GM06990 (cell line): ENCODE results near the gene JARID2.

ENCODE experiments used
- DNase-seq: peaks from one replicate; pipeline ENCODE4 v3.0.0-alpha.2; 2011; ENCODE audit not compliant: insufficient read length; ENCODE audit errors: extremely low read depth
- H3K27me3 ChIP-seq: replicated peaks from 2 replicates; pipeline ENCODE4 v1.6.0; 2011; ENCODE audit warnings: low read length; ENCODE audit not compliant: control insufficient read depth, insufficient read depth
- H3K36me3 ChIP-seq: 2 replicates; pipeline ENCODE4 v1.5.1; 2011; ENCODE audit warnings: low read length; ENCODE audit not compliant: control insufficient read depth, insufficient read depth
- H3K4me3 ChIP-seq: replicated peaks from 2 replicates; pipeline ENCODE4 v1.5.1; 2011; ENCODE audit warnings: low read depth, mild to moderate bottlenecking, control low read depth, low read length
- TF ChIP-seq, protein P1 (sequence below): IDR thresholded peaks from 2 replicates; pipeline ENCODE4 v1.5.1; 2011; ENCODE audit warnings: low read length, control low read depth, mild to moderate bottlenecking, inconsistent platforms; ENCODE audit not compliant: insufficient read depth, poor library complexity, severe bottlenecking

Gene JARID2

GRCh38 chr6:15340775-15341174 is 94.9 kb downstream of the JARID2 start:
- H3K36me3 ChIP-seq, result no peaks in the 10 kb centered on the region
- H3K4me3 ChIP-seq, result no peak overlapping the region
- TF ChIP-seq, protein P1, sequence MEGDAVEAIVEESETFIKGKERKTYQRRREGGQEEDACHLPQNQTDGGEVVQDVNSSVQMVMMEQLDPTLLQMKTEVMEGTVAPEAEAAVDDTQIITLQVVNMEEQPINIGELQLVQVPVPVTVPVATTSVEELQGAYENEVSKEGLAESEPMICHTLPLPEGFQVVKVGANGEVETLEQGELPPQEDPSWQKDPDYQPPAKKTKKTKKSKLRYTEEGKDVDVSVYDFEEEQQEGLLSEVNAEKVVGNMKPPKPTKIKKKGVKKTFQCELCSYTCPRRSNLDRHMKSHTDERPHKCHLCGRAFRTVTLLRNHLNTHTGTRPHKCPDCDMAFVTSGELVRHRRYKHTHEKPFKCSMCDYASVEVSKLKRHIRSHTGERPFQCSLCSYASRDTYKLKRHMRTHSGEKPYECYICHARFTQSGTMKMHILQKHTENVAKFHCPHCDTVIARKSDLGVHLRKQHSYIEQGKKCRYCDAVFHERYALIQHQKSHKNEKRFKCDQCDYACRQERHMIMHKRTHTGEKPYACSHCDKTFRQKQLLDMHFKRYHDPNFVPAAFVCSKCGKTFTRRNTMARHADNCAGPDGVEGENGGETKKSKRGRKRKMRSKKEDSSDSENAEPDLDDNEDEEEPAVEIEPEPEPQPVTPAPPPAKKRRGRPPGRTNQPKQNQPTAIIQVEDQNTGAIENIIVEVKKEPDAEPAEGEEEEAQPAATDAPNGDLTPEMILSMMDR, result no peak
- no peaks in the 10 kb centered on the region for H3K27me3 ChIP-seq
- no peak for DNase-seq

DNA sequence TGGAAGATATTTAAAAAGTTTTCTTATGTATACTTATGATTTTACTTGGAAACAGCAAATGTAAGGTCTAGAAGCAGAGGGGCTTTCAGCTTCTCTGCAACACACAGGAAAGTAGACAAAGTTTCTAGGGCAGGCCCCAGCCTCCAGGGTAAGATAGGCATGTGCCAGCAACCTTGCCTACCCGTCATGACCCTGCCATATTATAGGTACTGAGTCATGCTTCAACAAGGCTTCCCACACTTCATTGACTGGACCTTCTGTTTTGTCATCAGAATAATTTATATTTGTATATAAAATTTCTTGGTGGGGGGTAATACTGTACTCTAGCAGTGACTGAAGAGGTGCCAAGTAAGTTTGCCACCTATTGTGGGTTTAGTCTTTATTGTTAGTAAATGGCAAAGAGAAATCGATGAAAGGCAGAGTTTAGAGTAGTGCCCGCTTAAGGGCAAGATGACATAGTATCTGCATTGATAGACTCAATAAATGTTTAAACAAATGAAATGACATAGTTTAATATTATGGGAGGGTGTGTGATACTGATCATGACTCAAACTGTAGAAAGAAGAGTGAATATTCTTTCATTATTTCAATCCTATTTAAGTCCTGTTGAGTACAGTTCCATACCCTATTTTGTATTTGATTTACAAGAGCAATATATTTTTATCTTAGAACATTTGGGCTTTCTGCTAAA is 95.6 kb downstream of the JARID2 start:
- Histone ChIP-seq H3K27me3 (no peaks in the 10 kb centered on the region), H3K4me3 (no peak overlapping the region; the same call in 1 of the 2 replicates), H3K36me3 (no peaks in the 10 kb centered on the region)
- DNase-seq, result no peak
- TF ChIP-seq, protein P1, result no peak

GRCh38 chr6:15342114-15342513 is 96.2 kb downstream of the JARID2 start:
- DNase-seq, result no peak

DNA sequence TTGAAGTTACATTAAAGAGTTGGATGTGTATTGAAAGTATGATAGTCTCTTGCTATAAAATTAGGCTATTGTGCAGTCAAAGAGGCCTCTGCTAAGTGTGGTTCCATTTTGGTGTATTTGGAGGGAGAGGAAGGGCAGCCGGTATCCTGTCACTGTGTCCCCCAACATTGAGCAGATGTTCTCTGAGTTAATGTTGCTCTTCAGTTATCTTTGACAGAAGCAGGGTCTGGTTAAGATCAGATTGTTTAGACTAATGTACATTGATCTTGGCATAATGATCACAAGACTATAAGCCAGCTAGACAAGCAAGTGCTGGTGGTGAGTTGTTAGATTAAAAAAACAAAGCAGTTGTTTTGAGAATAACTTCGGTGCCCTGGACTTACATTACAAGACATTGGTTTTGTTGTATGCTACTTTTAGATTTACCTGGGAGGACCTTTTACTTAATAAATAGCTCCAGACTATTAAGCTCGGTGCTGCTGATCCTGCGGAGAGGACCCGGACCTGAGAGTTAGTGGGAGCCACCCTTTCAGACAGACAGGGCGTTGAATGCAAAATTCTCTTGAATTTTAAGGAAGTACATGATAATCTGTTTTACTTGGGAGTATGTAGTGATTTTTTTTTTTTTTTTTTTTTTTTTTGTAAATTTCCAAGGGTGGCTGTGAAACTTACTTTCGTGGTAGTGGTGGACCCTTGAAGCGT is 97.8 kb downstream of the JARID2 start:
- TF ChIP-seq, protein P1, result no peak
- H3K36me3 ChIP-seq, result no peaks in the 10 kb centered on the region
- H3K27me3 ChIP-seq, result no peaks in the 10 kb centered on the region
- no peak for DNase-seq
- H3K4me3 ChIP-seq, result no peak overlapping the region

More at GRCh38 chr6:15342114-15342513, 96.2 kb downstream of the JARID2 start:
- no peaks in the 10 kb centered on the region for H3K27me3 ChIP-seq
- TF ChIP-seq, protein P1, result no peak
- H3K36me3 ChIP-seq, result no peaks in the 10 kb centered on the region
- H3K4me3 ChIP-seq, result no peak overlapping the region

- DNase-seq, result no peak
- Histone ChIP-seq H3K4me3 (no peak overlapping the region), H3K36me3 (no peaks in the 10 kb centered on the region), H3K27me3 (no peaks in the 10 kb centered on the region)
- TF ChIP-seq, protein P1, result no peak
Observed at GRCh38 chr6:15344192-15344519, 98.3 kb downstream of the JARID2 start.
